ENCODE data around the gene ELF2. TPM values are rescaled to one million over a fixed set of nuclear protein-coding genes. Genes with fewer than 3 reads are reported as not detected.

Gene ELF2
- polyA plus RNA-seq, 1 experiment, result 40.4 TPM

DNA sequence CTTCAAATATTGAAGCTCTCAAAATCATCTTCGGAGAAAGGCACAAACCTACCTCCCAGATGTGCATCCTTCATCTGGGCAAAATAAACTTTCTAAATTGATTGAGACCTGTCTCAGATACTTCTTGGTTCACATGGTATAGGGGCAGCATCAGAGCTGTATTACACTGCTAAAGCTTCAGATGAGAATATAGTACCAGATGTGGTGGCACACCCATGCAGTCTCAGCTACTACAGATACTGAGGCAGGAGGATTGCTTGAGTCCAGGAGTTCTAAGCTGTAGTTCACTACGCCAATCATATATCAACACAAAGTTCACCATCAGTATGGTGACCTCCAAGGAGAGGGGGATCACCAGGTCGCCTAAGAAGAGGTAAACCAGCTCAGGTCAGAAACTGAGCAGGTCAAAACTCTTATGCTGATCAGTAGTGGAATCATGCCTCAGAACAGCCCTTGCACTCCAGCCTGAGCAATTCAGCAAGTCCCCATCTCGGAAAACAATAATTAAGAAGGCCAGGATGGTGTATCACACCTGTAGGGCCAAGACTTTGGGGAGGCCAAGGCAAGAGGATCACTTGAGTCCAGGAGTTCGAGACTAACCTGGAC lies 22.0 kb downstream of the ELF2 start:
- POLR2A ChIA-PET, result interaction anchor here (0.6 kb wide), 1 partner anchor 91 kb away, joined by 4 read pairs; no protein-coding TSS in a partner anchor
- no peak overlapping the region for H3K27ac ChIP-seq (ENCODE audit: low read depth, low read length)
- H3K4me3 ChIP-seq (ENCODE audit: low read depth, low read length), result no peak overlapping the region
- TF ChIP-seq, protein P1, sequence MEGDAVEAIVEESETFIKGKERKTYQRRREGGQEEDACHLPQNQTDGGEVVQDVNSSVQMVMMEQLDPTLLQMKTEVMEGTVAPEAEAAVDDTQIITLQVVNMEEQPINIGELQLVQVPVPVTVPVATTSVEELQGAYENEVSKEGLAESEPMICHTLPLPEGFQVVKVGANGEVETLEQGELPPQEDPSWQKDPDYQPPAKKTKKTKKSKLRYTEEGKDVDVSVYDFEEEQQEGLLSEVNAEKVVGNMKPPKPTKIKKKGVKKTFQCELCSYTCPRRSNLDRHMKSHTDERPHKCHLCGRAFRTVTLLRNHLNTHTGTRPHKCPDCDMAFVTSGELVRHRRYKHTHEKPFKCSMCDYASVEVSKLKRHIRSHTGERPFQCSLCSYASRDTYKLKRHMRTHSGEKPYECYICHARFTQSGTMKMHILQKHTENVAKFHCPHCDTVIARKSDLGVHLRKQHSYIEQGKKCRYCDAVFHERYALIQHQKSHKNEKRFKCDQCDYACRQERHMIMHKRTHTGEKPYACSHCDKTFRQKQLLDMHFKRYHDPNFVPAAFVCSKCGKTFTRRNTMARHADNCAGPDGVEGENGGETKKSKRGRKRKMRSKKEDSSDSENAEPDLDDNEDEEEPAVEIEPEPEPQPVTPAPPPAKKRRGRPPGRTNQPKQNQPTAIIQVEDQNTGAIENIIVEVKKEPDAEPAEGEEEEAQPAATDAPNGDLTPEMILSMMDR (IDR thresholded peaks at IDR 0.05; ENCODE audit: low read depth, low read length), result no peak
- no peaks in the 10 kb centered on the region for H3K27me3 ChIP-seq (ENCODE audit: control insufficient read depth, insufficient read depth, low read length)
- no peaks in the 10 kb centered on the region for H3K9me3 ChIP-seq (ENCODE audit: control insufficient read depth, insufficient read depth, low read length)
- CTCF ChIA-PET, result interaction anchor here (0.6 to 3.8 kb wide), 6 partner anchors 12 to 141 kb away, joined by 3 to 28 read pairs (median 5); no protein-coding TSS in a partner anchor
- DNase-seq (ENCODE audit: low read depth, low spot score), result no peak

- Histone ChIP-seq H3K27me3 (ENCODE audit: control insufficient read depth, insufficient read depth, low read length) (no peaks in the 10 kb centered on the region), H3K9me3 (ENCODE audit: control insufficient read depth, insufficient read depth, low read length) (no peaks in the 10 kb centered on the region), H3K4me3 (ENCODE audit: low read depth, low read length) (no peak overlapping the region), H3K27ac (ENCODE audit: low read depth, low read length) (no peak overlapping the region)
- ChIA-PET CTCF (interaction anchor here (0.6 to 3.8 kb wide), 7 partner anchors 13 to 141 kb away, joined by 3 to 28 read pairs (median 5); no protein-coding TSS in a partner anchor), POLR2A (interaction anchor here (0.6 to 0.8 kb wide), 2 partner anchors 10 to 92 kb away, joined by 4 read pairs; no protein-coding TSS in a partner anchor)
- no peak for DNase-seq (ENCODE audit: low read depth, low spot score)
- TF ChIP-seq, protein P1 (IDR thresholded peaks at IDR 0.05; ENCODE audit: low read depth, low read length), result no peak
These were observed 22.5 kb downstream of the ELF2 start for GRCh38 chr4:139154538-139154937.

GRCh38 chr4:139154134-139154421 lies 22.9 kb downstream of the ELF2 start:
- Histone ChIP-seq H3K27me3 (ENCODE audit: control insufficient read depth, insufficient read depth, low read length) (no peaks in the 10 kb centered on the region), H3K9me3 (ENCODE audit: control insufficient read depth, insufficient read depth, low read length) (no peaks in the 10 kb centered on the region), H3K4me3 (ENCODE audit: low read depth, low read length) (no peak overlapping the region), H3K27ac (ENCODE audit: low read depth, low read length) (no peak overlapping the region)
- CTCF ChIA-PET, result interaction anchor here (0.6 to 3.8 kb wide), 8 partner anchors 13 to 142 kb away, joined by 3 to 28 read pairs (median 5); no protein-coding TSS in a partner anchor
- DNase-seq (ENCODE audit: low read depth, low spot score), result no peak
- TF ChIP-seq, protein P1 (IDR thresholded peaks at IDR 0.05; ENCODE audit: low read depth, low read length), result no peak
- POLR2A ChIA-PET, result interaction anchor here (0.7 to 0.8 kb wide), 2 partner anchors 9 to 23 kb away, joined by 4 read pairs; partner anchors contain the start of gene ELF2

GRCh38 chr4:139153411-139154133 lies 23.4 kb downstream of the ELF2 start:
- no peaks in the 10 kb centered on the region for H3K27me3 ChIP-seq (ENCODE audit: control insufficient read depth, insufficient read depth, low read length)
- CTCF ChIA-PET, result interaction anchor here (0.6 to 3.8 kb wide), 6 partner anchors 14 to 123 kb away, joined by 3 to 28 read pairs (median 5); no protein-coding TSS in a partner anchor
- no peak for DNase-seq (ENCODE audit: low read depth, low spot score)
- no peaks in the 10 kb centered on the region for H3K9me3 ChIP-seq (ENCODE audit: control insufficient read depth, insufficient read depth, low read length)
- no peak overlapping the region for H3K27ac ChIP-seq (ENCODE audit: low read depth, low read length)
- POLR2A ChIA-PET, result interaction anchor here (0.7 to 0.8 kb wide), 2 partner anchors 9 to 24 kb away, joined by 4 read pairs; partner anchors contain the start of gene ELF2
- TF ChIP-seq, protein P1 (IDR thresholded peaks at IDR 0.05; ENCODE audit: low read depth, low read length), result no peak
- H3K4me3 ChIP-seq (ENCODE audit: low read depth, low read length), result no peak overlapping the region

- CTCF ChIA-PET, result interaction anchor here (0.6 to 1.4 kb wide), 4 partner anchors 16 to 451 kb away, joined by 3 to 5 read pairs (median 3); no protein-coding TSS in a partner anchor
These were observed 24.8 kb downstream of the ELF2 start for GRCh38 chr4:139152249-139152648.

More at GRCh38 chr4:139152249-139152648, 24.8 kb downstream of the ELF2 start:
- TF ChIP-seq, protein P1 (IDR thresholded peaks at IDR 0.05; ENCODE audit: low read depth, low read length), result no peak
- POLR2A ChIA-PET, result no interaction called here
- Histone ChIP-seq H3K4me3 (ENCODE audit: low read depth, low read length) (no peak overlapping the region), H3K27me3 (ENCODE audit: control insufficient read depth, insufficient read depth, low read length) (no peaks in the 10 kb centered on the region), H3K9me3 (ENCODE audit: control insufficient read depth, insufficient read depth, low read length) (no peaks in the 10 kb centered on the region), H3K27ac (ENCODE audit: low read depth, low read length) (no peak overlapping the region)
- DNase-seq (ENCODE audit: low read depth, low spot score), result no peak
